ENCODE measurements around the gene CLDN9.
A peak's percentile ranks its signal among the peaks of the same experiment; 100 is the strongest.

GRCh38 chr16:2983706-2984136 lies 29.0 kb upstream of the CLDN9 start:
- TF ChIP-seq CTCF (IDR thresholded peaks at IDR 0.05): peak; percentile 71 to 95 (median 88)
- no peak for TF ChIP-seq POLR2A (IDR thresholded peaks at IDR 0.05)
